Measurements from ENCODE around the gene CCDC30. TPM values are rescaled to one million over a fixed set of nuclear protein-coding genes. Genes with fewer than 3 reads are reported as not detected.

Gene CCDC30
- total and polyA plus RNA-seq, 9 donors: 3.8 to 11.7 (median 6.7) TPM

DNA sequence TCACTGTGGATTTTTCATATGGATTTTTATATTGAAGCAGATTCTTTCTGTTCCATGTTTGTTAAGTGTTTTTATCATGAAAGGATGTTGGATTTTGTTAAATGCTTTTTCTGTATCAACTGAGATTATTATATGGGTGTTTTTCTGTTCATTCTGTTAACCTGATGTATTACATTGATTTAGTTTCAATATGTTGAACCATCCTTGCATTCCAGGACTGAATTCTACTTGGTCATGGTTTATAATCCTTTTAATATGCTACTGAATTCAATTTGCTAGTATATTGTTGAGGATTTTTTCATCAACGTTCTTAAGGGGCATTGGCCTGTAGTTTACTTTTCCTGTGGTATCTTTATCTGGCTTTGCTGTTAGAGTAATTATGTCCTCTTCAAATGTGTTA lies 55.8 kb downstream of the CCDC30 start:
- WGBS, 3 donors: 10 to 65% (median 55%) methylated on average over 1 of the region's 1 CpG
- intact Hi-C loops (cut with DNase I): no loop called here
- no peak overlapping the region for H3K4me3 ChIP-seq
- no peaks in the 10 kb centered on the region for H3K27me3 ChIP-seq
- TF ChIP-seq, protein P1, sequence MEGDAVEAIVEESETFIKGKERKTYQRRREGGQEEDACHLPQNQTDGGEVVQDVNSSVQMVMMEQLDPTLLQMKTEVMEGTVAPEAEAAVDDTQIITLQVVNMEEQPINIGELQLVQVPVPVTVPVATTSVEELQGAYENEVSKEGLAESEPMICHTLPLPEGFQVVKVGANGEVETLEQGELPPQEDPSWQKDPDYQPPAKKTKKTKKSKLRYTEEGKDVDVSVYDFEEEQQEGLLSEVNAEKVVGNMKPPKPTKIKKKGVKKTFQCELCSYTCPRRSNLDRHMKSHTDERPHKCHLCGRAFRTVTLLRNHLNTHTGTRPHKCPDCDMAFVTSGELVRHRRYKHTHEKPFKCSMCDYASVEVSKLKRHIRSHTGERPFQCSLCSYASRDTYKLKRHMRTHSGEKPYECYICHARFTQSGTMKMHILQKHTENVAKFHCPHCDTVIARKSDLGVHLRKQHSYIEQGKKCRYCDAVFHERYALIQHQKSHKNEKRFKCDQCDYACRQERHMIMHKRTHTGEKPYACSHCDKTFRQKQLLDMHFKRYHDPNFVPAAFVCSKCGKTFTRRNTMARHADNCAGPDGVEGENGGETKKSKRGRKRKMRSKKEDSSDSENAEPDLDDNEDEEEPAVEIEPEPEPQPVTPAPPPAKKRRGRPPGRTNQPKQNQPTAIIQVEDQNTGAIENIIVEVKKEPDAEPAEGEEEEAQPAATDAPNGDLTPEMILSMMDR (IDR thresholded peaks at IDR 0.05): no peak
- TF ChIP-seq POLR2A (IDR thresholded peaks at IDR 0.05): no peak
- no peak for TF ChIP-seq EP300 (IDR thresholded peaks at IDR 0.05)
- H3K36me3 ChIP-seq: no peaks in the 10 kb centered on the region
- DNase-seq: no peak
- no peaks in the 10 kb centered on the region for H3K4me1 ChIP-seq (ENCODE audit: insufficient read depth)
- no peaks in the 10 kb centered on the region for H3K9me3 ChIP-seq
- no peak overlapping the region for H3K27ac ChIP-seq

DNA sequence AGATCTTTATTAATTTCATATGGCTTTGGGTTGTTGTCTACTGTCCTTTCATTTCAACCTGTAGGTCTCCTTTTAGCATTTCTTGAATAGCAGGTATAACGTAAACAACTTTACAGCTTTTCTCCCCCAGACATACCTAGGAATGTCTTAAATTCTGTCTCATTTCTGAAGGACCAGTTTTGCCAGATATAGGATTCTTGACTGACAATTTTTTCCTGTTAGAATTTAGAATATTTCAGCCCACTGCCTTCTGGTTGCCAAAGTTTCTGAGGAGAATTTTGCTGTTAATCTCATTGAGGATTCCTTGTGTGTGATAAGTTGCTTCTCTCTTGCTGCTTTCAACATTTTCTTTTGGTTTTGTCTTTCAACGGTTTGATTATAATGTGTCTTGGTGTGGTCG lies 60.1 kb downstream of the CCDC30 start:
- TF ChIP-seq EP300 (IDR thresholded peaks at IDR 0.05) (no peak), POLR2A (IDR thresholded peaks at IDR 0.05) (no peak)
- TF ChIP-seq, protein P1 (IDR thresholded peaks at IDR 0.05): no peak
- DNase-seq: no peak
- Histone ChIP-seq H3K4me3 (no peak overlapping the region), H3K27ac (no peak overlapping the region), H3K4me1 (ENCODE audit: insufficient read depth) (no peaks in the 10 kb centered on the region), H3K9me3 (no peaks in the 10 kb centered on the region), H3K27me3 (no peaks in the 10 kb centered on the region), H3K36me3 (no peaks in the 10 kb centered on the region)
- WGBS, 3 donors: 94 to 98% (median 95%) methylated on average over 3 of the region's 3 CpGs
- intact Hi-C loops (cut with DNase I): no loop called here

DNA sequence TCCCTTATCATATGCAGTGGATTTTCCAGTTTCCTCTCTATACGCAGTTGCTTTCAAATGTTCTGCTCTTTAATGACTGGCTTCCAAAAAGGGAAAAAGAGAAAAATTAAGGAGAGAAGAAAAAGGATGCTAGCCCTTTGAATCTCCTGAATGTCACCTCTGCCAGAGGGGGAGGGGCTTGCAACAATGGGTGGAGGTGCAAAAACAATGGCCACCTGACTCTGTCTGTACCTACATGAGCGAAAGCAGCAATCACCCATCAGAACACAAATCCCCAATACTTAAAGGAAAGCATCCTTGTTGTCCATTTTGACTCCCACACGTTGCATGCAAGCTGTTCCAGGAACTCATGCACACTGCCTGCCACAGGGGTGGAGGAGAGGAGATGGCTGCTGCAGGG lies 61.2 kb downstream of the CCDC30 start:
- intact Hi-C loops (cut with DNase I): no loop called here
- H3K9me3 ChIP-seq: no peaks in the 10 kb centered on the region
- H3K27ac ChIP-seq: no peak overlapping the region
- H3K36me3 ChIP-seq: no peaks in the 10 kb centered on the region
- TF ChIP-seq, protein P1 (IDR thresholded peaks at IDR 0.05): no peak
- TF ChIP-seq EP300 (IDR thresholded peaks at IDR 0.05): no peak
- TF ChIP-seq POLR2A (IDR thresholded peaks at IDR 0.05): no peak
- 72 to 77% (median 74%) methylated on average over 3 of the region's 3 CpGs for WGBS, 3 donors
- no peaks in the 10 kb centered on the region for H3K27me3 ChIP-seq
- DNase-seq: no peak
- no peaks in the 10 kb centered on the region for H3K4me1 ChIP-seq (ENCODE audit: insufficient read depth)
- H3K4me3 ChIP-seq: no peak overlapping the region

DNA sequence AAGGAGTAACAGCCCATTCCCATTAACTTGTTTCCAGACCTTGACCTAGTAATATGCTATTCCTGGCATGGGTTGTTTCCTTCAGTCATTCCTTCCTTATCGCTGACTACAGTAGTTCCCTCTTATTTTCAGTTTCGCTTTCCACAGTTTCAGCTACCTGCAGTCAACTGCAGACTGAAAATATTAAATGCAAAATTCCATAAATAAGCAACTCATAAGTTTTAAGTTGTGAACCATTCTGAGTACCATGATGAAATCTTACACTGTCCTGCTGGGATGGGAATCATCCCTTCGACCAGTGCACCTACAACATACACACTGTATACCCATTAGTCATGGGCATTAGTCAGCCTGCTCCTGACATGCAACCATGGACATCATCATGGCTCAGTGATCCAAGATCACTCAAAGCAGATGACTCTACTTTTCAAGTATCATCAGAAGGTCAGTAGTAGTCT lies 66.7 kb downstream of the CCDC30 start:
- Histone ChIP-seq H3K9me3 (no peaks in the 10 kb centered on the region), H3K4me3 (no peak overlapping the region), H3K27ac (no peak overlapping the region), H3K36me3 (no peaks in the 10 kb centered on the region), H3K4me1 (ENCODE audit: insufficient read depth) (no peaks in the 10 kb centered on the region), H3K27me3 (no peaks in the 10 kb centered on the region)
- intact Hi-C loops (cut with DNase I): no loop called here
- TF ChIP-seq POLR2A (IDR thresholded peaks at IDR 0.05): no peak
- TF ChIP-seq, protein P1 (IDR thresholded peaks at IDR 0.05): no peak
- no peak for TF ChIP-seq EP300 (IDR thresholded peaks at IDR 0.05)
- WGBS, 3 donors: 75 to 83% (median 79%) methylated on average over 3 of the region's 3 CpGs
- no peak for DNase-seq
